HG02763 (cell line): ENCODE results near the gene GSTK1.
"Not testable (repeated sequence)": the region's sequence is repeated elsewhere in the genome, so short reads cannot be mapped to it uniquely, and the experiment has no call there.

Source experiments
- ATAC-seq: cut with Tn5 transposase; IDR thresholded peaks from one replicate; pipeline ENCODE4 v1.9.1; 2021; ENCODE audit warnings: mild to moderate bottlenecking, moderate library complexity; ENCODE audit not compliant: unreplicated experiment

GSTK1 gene

GRCh38 chr7:143263266-143264195, at the start of gene GSTK1:
Gene GSTK1 (plus strand): TSS chr7:143263441. CDS start chr7:143263514, 73 bp downstream.
- peak; percentile 95 for ATAC-seq

- ATAC-seq, result not testable (repeated sequence)
Measured at GRCh38 chr7:143213478-143213877, 49.8 kb upstream of the GSTK1 start.

- ATAC-seq, result peak; percentile 85
Measured at GRCh38 chr7:143214789-143215679, 48.2 kb upstream of the GSTK1 start.

GRCh38 chr7:143216151-143216550, 47.1 kb upstream of the GSTK1 start:
- no peak for ATAC-seq

GRCh38 chr7:143216686-143217085, 46.6 kb upstream of the GSTK1 start:
- no peak for ATAC-seq

- ATAC-seq, result no peak
Measured at GRCh38 chr7:143217806-143218205, 45.4 kb upstream of the GSTK1 start.

GRCh38 chr7:143221286-143221685, 42.0 kb upstream of the GSTK1 start:
- ATAC-seq, result no peak

GRCh38 chr7:143221737-143222136, 41.5 kb upstream of the GSTK1 start, which contains the start of gene TAS2R40:
Gene TAS2R40 (plus strand): TSS chr7:143222037. CDS start chr7:143222079, 42 bp downstream.
- no peak for ATAC-seq

- no peak for ATAC-seq
Measured at GRCh38 chr7:143222782-143223181, 40.5 kb upstream of the GSTK1 start.

- no peak for ATAC-seq
Measured at GRCh38 chr7:143223784-143224183, 39.5 kb upstream of the GSTK1 start.

GRCh38 chr7:143225047-143225446, 38.2 kb upstream of the GSTK1 start:
- ATAC-seq, result no peak

GRCh38 chr7:143227806-143228205, 35.4 kb upstream of the GSTK1 start:
- ATAC-seq, result no peak

- ATAC-seq, result no peak
Measured at GRCh38 chr7:143229054-143229790, 34.0 kb upstream of the GSTK1 start.

GRCh38 chr7:143230602-143231457, 32.4 kb upstream of the GSTK1 start:
- no peak for ATAC-seq

- ATAC-seq, result no peak
Measured at GRCh38 chr7:143233816-143234532, 29.3 kb upstream of the GSTK1 start.

GRCh38 chr7:143234533-143234875, 28.7 kb upstream of the GSTK1 start:
- ATAC-seq, result no peak

- no peak for ATAC-seq
Measured at GRCh38 chr7:143235561-143235960, 27.7 kb upstream of the GSTK1 start.

GRCh38 chr7:143236408-143236990, 26.7 kb upstream of the GSTK1 start:
- no peak for ATAC-seq

GRCh38 chr7:143237366-143237765, 25.9 kb upstream of the GSTK1 start:
- no peak for ATAC-seq
